Stimulated activated CD8-positive, alpha-beta memory T cell treated with anti-CD3 and anti-CD28 coated beads, Interleukin-12 subunit alpha, Interleukin-12 subunit beta, amount 100 ng/mL, for 4 hours (primary cell): ENCODE data around the gene NAT9.

ENCODE experiments used
- DNase-seq: peaks from one replicate; pipeline ENCODE4 v3.0.0-alpha.2; 2020; ENCODE audit warnings: low read depth

Gene NAT9

DNA sequence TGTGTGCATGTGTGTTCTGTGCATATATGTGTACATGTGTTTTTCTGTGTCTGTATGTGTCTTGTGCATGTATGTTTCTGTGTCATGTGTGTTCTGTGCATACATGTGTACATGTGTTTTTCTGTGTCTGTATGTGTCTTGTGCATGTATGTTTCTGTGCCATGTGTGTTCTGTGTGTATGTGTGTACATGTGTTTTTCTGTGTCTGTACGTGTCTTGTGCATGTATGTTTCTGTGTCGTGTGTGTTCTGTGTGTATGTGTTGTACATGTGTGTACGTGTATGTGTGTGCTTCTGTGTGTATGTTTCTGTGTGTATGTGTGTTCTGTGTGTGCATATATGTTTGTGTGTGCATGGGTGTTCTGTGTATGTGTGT lies 47.5 kb downstream of the NAT9 start:
- no peak for DNase-seq

DNA sequence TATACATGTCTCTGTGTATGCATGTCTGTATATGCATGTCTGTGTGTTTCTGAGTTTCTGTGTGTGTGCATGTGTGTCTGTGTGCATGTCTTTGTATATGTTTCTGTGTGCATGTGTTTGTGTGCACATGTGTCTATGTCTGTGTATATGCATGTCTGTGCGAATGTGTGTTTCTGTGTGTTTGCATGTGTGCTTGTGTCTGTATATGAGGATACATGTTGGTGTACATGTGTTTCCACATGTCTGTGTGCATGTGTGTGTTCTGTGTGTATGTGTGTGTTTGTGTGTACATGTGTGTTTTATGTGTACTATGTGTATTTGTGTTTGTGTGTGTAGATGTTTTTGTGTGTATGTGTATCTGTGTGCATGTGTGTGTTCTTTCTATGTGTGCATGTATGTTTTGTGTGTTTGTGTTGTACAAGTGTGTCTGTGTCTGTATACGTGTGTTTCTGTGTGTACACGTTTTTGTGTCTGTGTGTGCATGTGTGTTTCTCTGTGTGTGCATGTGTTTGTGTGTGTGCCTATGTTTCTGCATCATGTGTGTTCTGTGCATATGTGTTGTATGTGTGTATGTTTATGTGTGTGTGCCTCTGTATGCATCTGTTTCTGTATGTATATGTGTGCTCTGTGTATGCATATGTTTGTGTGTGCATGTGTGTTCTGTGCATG lies 48.0 kb downstream of the NAT9 start:
- no peak for DNase-seq

DNA sequence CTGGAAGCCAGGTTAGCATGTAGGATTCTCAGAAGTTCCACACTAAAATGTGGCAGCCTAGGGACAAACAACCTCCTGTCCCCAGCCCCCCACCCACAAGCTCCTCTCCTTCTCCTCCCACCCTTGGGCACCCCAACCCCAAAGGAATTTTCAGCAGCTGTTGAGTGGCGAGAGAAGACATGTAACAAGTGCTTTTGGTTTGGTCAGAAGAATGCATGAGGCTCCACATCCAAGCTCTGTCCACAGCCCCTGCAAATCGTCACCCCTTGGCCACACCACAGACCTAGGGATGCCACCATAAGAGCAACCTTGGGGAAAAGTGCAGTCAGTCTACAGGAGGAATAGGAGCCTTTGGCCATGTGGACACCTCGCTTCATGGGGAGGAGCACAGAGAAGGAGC lies 51.0 kb downstream of the NAT9 start:
- no peak for DNase-seq

DNA sequence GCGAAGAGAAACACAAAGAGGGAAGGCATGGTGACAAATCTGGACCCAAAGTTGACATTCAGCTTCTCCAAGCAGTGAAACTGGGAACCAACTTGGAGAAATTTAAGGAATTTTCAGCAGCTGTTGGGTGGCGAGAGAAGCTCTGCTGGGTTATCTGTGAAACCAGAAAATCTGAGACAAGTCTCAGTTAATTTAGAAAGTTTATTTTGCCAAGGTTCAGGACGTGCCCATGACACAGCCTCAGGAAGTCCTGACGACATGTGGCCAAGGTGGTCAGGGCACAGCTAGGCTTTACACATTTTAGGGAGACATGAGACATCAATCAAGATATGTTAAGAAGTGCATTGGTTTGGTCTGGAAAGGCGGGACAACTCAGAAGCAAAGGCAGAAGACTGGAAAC lies 52.3 kb downstream of the NAT9 start:
- no peak for DNase-seq

DNA sequence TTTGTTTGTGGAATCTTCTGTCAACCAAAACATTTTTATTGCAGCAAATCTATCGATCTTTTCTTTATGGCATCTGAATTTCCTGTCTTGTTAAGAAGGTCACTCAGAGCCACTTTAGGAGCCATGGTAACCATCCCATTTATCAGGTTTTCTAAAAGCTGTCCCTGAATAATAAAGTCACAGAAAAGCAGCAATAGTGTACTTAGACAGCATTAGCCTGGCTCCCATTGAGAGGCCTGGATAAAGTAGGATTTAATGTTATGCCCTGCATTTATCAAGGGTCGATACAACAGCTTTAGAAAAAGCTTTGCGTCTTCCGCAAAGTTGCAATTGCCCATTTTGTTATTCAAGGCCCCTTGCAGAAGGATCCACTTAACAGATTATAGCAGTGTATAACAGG lies 53.4 kb downstream of the NAT9 start:
- no peak for DNase-seq
